Measurements from ENCODE around the gene LFNG.

Gene LFNG

GRCh38 chr7:2526659-2527504, 7.3 kb downstream of the LFNG start:
- no peak overlapping the region for H2AK5ac ChIP-seq (ENCODE audit: low read length)
- no peaks in the 10 kb centered on the region for H3K27me3 ChIP-seq (ENCODE audit: insufficient read depth, low read length, poor library complexity)
- no peak overlapping the region for H4K5ac ChIP-seq (ENCODE audit: low read length)
- no peak overlapping the region for H3K56ac ChIP-seq (ENCODE audit: low read length)
- no peak overlapping the region for H2BK15ac ChIP-seq (replicated peaks; ENCODE audit: low read depth)
- H2BK5ac ChIP-seq (ENCODE audit: low read length), result no peak overlapping the region
- H3K27ac ChIP-seq (ENCODE audit: low read depth, low read length), result no peak overlapping the region
- no peaks in the 10 kb centered on the region for H3K79me1 ChIP-seq (ENCODE audit: low read length)
- WGBS (ENCODE audit: extremely low coverage, insufficient coverage, low lambda C conversion rate), result no CpG with 5 or more reads among the region's 40 CpGs
- H3K36me3 ChIP-seq (ENCODE audit: control insufficient read depth, insufficient read depth, low read length), result no peaks in the 10 kb centered on the region
- H3K23ac ChIP-seq (ENCODE audit: low read length), result no peak overlapping the region
- no peak overlapping the region for H3K4me3 ChIP-seq (ENCODE audit: low read length)
- H3K4ac ChIP-seq (ENCODE audit: low read depth, low read length), result no peak overlapping the region
- H3K9ac ChIP-seq (ENCODE audit: low read length), result no peak overlapping the region
- no peak overlapping the region for H3K4me2 ChIP-seq (ENCODE audit: low read length)
- H3K4me1 ChIP-seq (ENCODE audit: control insufficient read depth, low read depth, low read length), result peaks cover 3% of the 10 kb centered on the region
- H3K79me2 ChIP-seq (ENCODE audit: control insufficient read depth, insufficient read depth, low read length), result no peaks in the 10 kb centered on the region
- no peak overlapping the region for H4K8ac ChIP-seq (ENCODE audit: low read depth, low read length)
- no peak overlapping the region for H3K18ac ChIP-seq (ENCODE audit: low read length)
- H2BK120ac ChIP-seq (ENCODE audit: low read depth, low read length), result no peak overlapping the region
- no peak for DNase-seq

GRCh38 chr7:2527505-2528467, 8.2 kb downstream of the LFNG start:
- no peak overlapping the region for H4K8ac ChIP-seq (ENCODE audit: low read depth, low read length)
- H3K79me1 ChIP-seq (ENCODE audit: low read length), result no peaks in the 10 kb centered on the region
- H2AK5ac ChIP-seq (ENCODE audit: low read length), result no peak overlapping the region
- no peak overlapping the region for H2BK15ac ChIP-seq (replicated peaks; ENCODE audit: low read depth)
- H3K79me2 ChIP-seq (ENCODE audit: control insufficient read depth, insufficient read depth, low read length), result no peaks in the 10 kb centered on the region
- no peak overlapping the region for H2BK5ac ChIP-seq (ENCODE audit: low read length)
- no peak overlapping the region for H3K4me3 ChIP-seq (ENCODE audit: low read length)
- H3K4me1 ChIP-seq (ENCODE audit: control insufficient read depth, low read depth, low read length), result peaks cover 3% of the 10 kb centered on the region
- H3K9ac ChIP-seq (ENCODE audit: low read length), result no peak overlapping the region
- no peak overlapping the region for H3K4ac ChIP-seq (ENCODE audit: low read depth, low read length)
- no peaks in the 10 kb centered on the region for H3K36me3 ChIP-seq (ENCODE audit: control insufficient read depth, insufficient read depth, low read length)
- DNase-seq, result no peak
- no peak overlapping the region for H2BK120ac ChIP-seq (ENCODE audit: low read depth, low read length)
- no peak overlapping the region for H3K23ac ChIP-seq (ENCODE audit: low read length)
- no peak overlapping the region for H3K18ac ChIP-seq (ENCODE audit: low read length)
- H3K27me3 ChIP-seq (ENCODE audit: insufficient read depth, low read length, poor library complexity), result no peaks in the 10 kb centered on the region
- H3K4me2 ChIP-seq (ENCODE audit: low read length), result no peak overlapping the region
- no peak overlapping the region for H3K27ac ChIP-seq (ENCODE audit: low read depth, low read length)
- H4K5ac ChIP-seq (ENCODE audit: low read length), result no peak overlapping the region
- no CpG with 5 or more reads among the region's 17 CpGs for WGBS (ENCODE audit: extremely low coverage, insufficient coverage, low lambda C conversion rate)
- no peak overlapping the region for H3K56ac ChIP-seq (ENCODE audit: low read length)

GRCh38 chr7:2528481-2529095, 9.0 kb downstream of the LFNG start:
- Histone ChIP-seq H4K5ac (ENCODE audit: low read length) (no peak overlapping the region), H3K27me3 (ENCODE audit: insufficient read depth, low read length, poor library complexity) (no peaks in the 10 kb centered on the region), H2BK5ac (ENCODE audit: low read length) (no peak overlapping the region), H3K79me2 (ENCODE audit: control insufficient read depth, insufficient read depth, low read length) (no peaks in the 10 kb centered on the region), H4K8ac (ENCODE audit: low read depth, low read length) (no peak overlapping the region), H2BK120ac (ENCODE audit: low read depth, low read length) (no peak overlapping the region), H3K27ac (ENCODE audit: low read depth, low read length) (no peak overlapping the region), H2AK5ac (ENCODE audit: low read length) (no peak overlapping the region), H3K56ac (ENCODE audit: low read length) (no peak overlapping the region), H3K18ac (ENCODE audit: low read length) (no peak overlapping the region), H3K4ac (ENCODE audit: low read depth, low read length) (no peak overlapping the region), H3K4me3 (ENCODE audit: low read length) (no peak overlapping the region), H3K4me2 (ENCODE audit: low read length) (no peak overlapping the region), H3K36me3 (ENCODE audit: control insufficient read depth, insufficient read depth, low read length) (no peaks in the 10 kb centered on the region), H3K79me1 (ENCODE audit: low read length) (no peaks in the 10 kb centered on the region), H2BK15ac (replicated peaks; ENCODE audit: low read depth) (no peak overlapping the region), H3K23ac (ENCODE audit: low read length) (no peak overlapping the region), H3K9ac (ENCODE audit: low read length) (no peak overlapping the region), H3K4me1 (ENCODE audit: control insufficient read depth, low read depth, low read length) (no peaks in the 10 kb centered on the region)
- no CpG with 5 or more reads among the region's 18 CpGs for WGBS (ENCODE audit: extremely low coverage, insufficient coverage, low lambda C conversion rate)
- DNase-seq, result no peak

GRCh38 chr7:2529161-2530070, 9.8 kb downstream of the LFNG start:
- no peak for DNase-seq
- H2BK120ac ChIP-seq (ENCODE audit: low read depth, low read length), result no peak overlapping the region
- H3K27ac ChIP-seq (ENCODE audit: low read depth, low read length), result no peak overlapping the region
- no peak overlapping the region for H4K5ac ChIP-seq (ENCODE audit: low read length)
- H3K4me1 ChIP-seq (ENCODE audit: control insufficient read depth, low read depth, low read length), result no peaks in the 10 kb centered on the region
- no CpG with 5 or more reads among the region's 30 CpGs for WGBS (ENCODE audit: extremely low coverage, insufficient coverage, low lambda C conversion rate)
- H3K4me3 ChIP-seq (ENCODE audit: low read length), result no peak overlapping the region
- H2BK5ac ChIP-seq (ENCODE audit: low read length), result no peak overlapping the region
- no peaks in the 10 kb centered on the region for H3K79me2 ChIP-seq (ENCODE audit: control insufficient read depth, insufficient read depth, low read length)
- no peak overlapping the region for H2AK5ac ChIP-seq (ENCODE audit: low read length)
- H3K27me3 ChIP-seq (ENCODE audit: insufficient read depth, low read length, poor library complexity), result no peaks in the 10 kb centered on the region
- no peak overlapping the region for H3K23ac ChIP-seq (ENCODE audit: low read length)
- no peaks in the 10 kb centered on the region for H3K79me1 ChIP-seq (ENCODE audit: low read length)
- no peak overlapping the region for H3K4me2 ChIP-seq (ENCODE audit: low read length)
- H3K4ac ChIP-seq (ENCODE audit: low read depth, low read length), result no peak overlapping the region
- H3K36me3 ChIP-seq (ENCODE audit: control insufficient read depth, insufficient read depth, low read length), result no peaks in the 10 kb centered on the region
- H3K56ac ChIP-seq (ENCODE audit: low read length), result no peak overlapping the region
- no peak overlapping the region for H2BK15ac ChIP-seq (replicated peaks; ENCODE audit: low read depth)
- H3K9ac ChIP-seq (ENCODE audit: low read length), result no peak overlapping the region
- no peak overlapping the region for H3K18ac ChIP-seq (ENCODE audit: low read length)
- no peak overlapping the region for H4K8ac ChIP-seq (ENCODE audit: low read depth, low read length)
